IPS-NIHi11 (cell line): ENCODE data around the gene TINAG.

Source experiments
- DNase-seq: peaks from one replicate; pipeline ENCODE4 v3.0.0; 2012; ENCODE audit warnings: mixed read lengths, low spot score

The TINAG gene, protein sequence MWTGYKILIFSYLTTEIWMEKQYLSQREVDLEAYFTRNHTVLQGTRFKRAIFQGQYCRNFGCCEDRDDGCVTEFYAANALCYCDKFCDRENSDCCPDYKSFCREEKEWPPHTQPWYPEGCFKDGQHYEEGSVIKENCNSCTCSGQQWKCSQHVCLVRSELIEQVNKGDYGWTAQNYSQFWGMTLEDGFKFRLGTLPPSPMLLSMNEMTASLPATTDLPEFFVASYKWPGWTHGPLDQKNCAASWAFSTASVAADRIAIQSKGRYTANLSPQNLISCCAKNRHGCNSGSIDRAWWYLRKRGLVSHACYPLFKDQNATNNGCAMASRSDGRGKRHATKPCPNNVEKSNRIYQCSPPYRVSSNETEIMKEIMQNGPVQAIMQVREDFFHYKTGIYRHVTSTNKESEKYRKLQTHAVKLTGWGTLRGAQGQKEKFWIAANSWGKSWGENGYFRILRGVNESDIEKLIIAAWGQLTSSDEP

DNA sequence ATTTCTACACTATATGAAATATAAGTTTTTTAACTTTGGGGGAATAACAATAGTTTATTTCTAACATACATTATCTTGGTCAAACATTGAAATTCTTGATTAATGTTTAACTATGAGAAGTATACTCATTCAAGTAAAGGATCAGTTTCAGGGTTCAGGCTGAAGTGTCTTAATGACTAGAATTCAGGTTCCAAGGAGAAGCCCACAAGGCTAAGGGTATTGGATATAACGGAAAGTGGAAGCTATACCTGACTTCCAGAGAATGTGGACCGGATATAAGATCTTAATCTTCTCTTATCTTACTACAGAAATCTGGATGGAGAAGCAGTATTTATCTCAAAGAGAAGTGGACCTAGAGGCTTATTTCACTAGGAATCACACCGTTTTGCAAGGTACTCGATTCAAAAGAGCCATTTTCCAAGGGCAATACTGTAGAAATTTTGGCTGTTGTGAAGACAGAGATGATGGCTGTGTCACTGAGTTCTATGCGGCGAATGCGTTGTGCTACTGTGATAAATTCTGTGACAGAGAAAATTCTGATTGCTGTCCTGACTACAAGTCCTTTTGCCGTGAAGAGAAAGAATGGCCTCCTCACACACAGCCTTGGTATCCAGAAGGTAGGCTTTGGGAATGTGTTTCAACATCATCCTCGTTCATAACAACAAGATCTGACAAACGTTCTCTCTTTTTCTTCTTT lies at the start of gene TINAG:
TINAG (plus strand) TSS at position 153 of the 697 bp plus-strand sequence; CDS start at position 263, 110 bp downstream.
- no peak for DNase-seq

DNA sequence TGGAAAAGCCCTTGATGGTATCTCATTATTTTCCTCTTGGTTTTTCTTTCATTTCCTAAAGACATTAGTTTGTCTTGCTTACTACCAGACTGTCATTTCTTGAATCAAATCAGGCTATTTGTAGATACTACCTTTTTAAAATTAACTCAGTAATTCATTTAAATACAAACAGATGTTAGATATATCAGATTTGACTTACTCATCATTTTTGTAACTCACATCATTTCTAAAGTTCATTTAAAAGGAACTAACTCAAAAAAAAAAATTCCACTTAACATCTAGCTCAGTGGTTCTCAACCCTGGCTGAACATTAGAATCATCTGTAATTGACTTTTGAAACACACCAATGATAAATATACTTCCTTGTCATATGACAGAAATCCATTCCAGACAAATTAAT lies 48.2 kb upstream of the TINAG start:
- no peak for DNase-seq

DNA sequence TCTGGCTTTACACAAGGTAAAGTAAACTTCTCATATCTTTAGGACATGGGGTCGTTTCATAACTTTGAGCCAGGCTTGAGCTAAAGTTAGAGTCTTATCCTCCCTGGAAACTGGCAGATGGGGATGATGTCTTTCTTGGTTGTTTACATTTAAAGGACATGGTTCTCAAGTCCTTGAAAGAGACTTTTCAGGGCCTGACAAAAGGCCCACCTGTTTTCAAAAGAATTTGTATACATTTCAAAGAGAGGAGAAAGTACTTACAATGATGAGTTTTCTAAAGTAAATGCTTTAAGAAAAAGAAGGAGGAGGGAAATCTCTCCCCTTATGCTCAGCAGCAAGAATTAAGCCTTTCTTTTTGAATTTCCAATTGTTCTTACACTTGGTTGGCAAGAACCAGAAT lies 45.7 kb upstream of the TINAG start:
- no peak for DNase-seq

DNA sequence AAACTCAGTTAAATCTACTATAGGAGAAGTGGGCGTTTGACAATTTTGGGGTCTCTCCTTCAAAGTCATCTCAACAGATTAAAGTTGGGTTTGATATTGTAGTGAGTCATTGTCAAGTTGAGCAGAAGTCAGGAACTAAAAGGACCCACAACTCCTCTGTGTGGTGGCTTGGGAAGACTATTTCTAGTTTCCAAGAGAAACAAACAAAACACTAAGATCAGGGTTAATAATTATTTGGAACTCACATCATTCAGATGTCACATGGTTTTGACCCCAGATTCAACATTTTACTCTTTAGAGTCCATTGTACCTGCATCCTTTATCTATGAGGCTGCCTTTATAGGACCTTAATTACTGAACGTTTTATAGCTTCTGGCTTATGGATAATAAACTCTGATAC lies 45.3 kb upstream of the TINAG start:
- no peak for DNase-seq

DNA sequence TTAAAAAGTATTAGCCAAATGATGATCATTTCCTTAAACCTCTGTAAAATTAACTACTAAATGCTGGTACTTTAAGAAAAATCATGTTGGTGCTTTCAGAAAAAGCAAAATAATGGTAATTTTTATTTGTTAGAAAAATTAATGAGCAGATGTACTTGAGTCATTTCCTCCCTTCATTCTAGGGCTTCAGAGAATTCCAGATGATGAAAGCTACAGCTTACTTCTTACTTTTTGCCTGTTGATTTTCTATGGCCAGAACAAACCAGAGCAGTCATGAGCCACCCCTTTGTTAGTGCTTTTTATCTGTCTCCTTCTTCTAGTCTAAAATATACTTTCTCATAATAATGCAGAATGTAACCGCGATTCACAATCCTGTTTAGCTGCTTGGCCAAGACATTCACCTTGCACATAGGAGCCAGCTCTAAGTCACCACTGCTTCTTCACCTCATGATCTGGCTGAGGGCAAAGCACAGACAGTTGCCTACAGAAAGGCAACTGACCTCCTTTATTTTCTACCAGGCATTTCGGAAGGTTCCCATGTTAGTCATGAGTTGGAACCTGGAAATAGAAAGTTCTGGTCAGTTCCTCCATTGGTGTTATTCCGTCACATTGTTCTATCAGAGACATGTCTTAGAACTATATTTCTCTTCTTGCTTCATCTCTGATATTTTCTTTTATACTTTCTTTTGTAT lies 43.5 kb upstream of the TINAG start:
- no peak for DNase-seq

DNA sequence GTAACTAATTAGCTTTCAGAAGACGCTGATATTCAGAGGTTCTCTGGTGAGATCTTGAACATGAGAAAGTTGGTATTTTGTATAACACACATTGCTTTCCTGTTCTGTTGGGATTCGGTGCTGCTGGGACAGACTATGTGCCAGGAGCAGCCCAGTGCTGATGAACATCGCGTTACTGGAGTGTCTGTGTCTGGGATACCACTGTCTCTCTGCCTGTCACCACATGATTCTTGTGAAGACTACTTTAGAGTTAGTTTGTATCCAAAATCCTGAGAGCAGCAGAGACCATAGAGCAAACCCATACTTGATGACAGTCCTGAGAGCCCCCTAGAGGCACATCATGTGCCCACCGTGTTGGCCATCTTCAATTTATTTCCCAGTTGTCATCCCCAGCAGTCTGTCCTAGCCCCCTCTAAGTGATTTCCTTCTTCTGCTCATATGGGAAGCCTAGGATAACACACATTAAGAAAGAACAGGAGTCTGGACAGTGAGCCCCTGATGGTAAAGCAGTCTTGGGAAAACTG lies 41.8 kb upstream of the TINAG start:
- peak; percentile 14 for DNase-seq

DNA sequence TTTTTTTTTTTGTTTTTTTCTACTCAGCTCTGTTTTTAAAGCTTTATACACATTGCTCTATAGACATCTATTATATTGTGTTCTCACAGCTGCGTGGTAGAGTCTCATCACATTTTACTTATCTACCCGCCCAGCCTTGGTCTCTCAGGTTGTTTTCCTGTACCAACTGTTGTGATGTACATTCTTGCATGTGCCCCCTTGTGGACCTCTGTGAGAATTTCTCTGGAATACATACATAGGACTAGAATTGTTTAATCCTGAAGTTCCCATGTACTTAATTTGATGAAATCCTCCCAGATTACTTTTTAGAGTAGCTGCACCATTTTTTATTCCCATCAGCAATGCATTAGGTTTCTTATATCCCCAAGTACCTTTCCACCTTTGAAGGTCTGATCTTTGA lies 40.4 kb upstream of the TINAG start:
- DNase-seq = peak; percentile 33

DNA sequence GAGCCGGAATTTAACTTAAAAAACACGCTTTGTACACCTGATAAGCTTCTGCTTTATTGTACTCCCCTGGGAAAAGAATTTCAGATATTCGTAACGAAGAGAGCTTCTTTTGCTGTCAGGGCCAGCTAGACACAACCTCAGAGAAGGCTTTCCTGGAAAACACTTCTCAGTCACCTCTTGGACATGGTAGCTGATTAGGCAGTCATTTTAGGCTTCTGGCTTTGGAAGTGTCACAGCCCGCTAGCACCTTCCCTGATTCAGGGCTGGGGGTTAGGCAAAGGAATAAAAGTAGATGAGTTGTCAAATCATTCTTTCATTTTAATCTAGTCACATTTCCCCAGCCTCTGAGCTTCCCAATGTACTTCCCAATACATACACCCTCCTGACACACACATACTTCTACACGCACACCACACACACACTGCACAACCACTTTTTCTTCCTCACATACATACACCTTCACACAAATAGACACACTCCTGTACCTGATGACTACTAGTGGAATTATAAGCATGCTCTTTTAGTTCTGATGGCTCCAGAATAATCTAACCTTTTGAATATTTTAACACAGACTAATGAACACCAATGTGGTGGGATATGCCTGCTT lies 34.9 kb upstream of the TINAG start:
- no peak for DNase-seq

DNA sequence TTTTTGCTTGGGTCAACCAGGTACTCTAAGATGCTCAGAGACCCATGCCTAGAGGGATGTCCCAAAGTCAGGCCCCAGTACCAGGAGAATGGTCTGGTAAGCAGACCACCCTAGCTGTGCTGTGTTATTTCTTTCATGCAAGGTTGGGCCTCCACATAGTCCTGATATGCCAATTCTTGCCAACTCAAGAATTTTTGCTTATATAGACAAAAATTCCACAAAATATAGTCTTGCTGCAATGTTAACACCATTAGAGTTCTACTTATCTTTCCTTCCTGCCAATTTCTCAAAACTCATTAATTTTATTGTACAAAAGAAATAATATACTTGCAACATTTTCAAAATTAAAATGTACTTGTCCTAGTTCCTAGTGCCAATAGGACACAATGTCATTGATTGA lies 33.9 kb upstream of the TINAG start:
- no peak for DNase-seq

DNA sequence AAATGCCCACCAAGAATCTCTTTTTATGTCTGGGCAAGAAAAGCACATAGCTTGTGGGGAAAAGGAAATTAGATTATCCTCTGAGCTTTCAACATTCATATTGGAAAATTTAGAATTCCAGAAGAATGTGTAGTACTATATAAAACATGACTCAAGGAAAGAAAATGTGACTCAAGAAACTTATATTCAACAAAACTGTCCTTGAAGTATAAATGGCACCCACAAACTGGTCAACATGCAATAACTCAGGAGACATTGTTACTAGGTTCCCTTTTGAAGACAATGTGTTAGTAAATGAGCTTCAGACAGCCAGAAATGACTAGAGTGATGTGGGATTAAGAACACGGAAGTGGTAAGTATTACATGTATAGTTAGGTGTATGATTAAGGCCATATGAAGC lies 26.1 kb upstream of the TINAG start:
- DNase-seq = no peak

DNA sequence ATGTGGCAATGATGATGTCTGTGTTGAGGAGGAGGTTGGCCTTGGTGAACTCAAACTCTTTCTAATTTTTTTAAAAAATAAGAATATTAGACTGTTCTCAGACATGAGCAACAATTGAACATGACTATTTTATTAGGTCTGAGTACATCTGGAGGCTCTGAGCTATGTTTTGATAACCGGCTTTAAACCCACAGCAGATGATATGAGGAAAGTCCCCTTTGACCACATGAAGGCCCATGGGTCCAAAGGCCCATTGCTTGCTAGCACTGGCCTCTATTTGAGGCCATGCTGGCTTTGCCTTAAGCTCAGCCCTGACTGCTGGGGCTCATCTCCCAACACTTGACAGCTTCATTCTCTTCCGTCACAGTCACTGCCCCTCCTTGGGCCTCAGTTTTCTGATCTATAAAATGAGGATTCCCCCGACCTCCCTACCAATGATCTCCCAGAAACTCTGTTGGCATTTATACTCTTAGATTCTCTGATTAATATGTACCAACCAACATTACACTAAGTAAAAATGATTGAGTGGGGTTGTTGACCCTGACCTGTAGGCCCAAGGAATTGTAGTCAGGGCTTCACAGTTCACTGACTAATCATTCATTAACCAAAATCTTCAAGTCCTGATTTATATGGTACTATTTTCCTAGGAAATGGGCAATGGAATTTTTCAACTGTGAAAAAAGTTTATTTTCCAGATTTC lies 23.9 kb upstream of the TINAG start:
- no peak for DNase-seq

DNA sequence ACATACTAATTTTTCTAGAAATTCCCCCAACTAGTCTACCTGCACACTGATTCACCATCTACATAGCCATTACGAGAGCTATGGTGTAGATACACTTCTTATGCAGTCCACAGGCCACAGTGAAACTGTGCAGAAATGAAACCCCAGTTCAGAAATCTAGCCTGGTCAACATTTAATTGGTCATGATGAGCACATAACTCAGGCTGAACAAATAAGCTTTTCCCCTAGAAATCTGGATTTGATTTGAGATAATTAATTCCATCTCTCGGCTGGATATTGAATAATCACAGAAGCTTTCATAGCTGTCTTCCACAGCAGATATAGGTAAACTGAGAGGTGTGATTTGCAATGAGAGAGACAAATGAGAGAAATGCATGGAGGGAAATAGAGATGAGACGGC lies 22.6 kb upstream of the TINAG start:
- DNase-seq = no peak

DNA sequence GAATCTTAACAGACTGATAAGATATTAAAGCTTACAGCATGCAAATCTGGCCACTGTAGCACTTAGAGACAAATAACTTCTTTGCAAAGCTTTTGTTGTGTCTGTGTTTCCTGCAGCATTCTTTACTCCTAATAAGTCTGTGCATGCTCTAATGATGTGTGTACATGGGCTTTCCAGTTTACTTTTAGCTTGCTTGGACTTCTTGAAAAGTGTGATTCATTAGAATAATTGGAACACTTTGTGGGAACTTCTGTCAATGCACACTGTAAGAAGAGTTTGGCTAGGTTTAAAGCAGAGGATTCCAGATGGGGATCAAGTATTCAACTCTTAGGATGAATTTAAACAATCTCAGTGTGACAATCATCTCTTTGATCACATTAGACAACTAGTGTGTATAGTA lies 22.1 kb upstream of the TINAG start:
- DNase-seq = no peak

DNA sequence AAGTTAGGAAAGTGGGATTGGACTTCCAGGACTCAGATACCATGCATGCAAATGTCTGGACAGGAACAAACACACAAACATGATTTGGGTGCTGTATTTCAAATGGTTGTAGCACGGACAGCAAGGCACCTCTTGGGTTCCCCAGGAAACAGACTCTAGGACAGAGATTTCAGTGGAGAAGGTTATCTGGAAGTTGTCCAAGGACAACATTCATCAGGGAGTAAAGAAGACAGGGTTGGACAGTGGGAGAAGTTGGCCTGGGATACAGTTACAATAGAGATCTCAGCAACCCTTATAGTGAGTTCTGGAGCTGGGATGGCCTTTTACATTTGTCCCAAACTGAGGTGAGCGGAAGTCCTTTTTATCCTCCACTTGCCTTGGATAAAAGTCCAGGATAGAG lies 19.8 kb upstream of the TINAG start:
- no peak for DNase-seq

DNA sequence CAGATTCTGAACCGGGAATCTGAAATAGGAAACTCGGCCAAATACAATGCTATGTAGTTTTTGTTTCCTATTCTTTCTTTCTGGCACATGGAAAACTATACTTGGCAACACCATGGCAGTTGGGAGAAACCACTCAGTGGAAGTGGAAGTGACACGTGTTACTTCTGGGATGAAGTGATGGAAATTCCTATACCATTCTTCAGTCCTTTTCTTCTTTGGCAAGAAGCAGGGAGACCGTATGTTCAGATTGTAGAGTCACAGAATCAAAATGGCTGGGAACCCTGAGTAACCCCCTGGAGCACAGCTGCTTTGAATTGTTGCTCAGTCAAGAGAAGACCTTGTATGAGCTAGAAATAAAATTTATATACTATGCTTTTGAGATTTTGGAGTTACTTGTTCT lies 18.8 kb upstream of the TINAG start:
- no peak for DNase-seq

DNA sequence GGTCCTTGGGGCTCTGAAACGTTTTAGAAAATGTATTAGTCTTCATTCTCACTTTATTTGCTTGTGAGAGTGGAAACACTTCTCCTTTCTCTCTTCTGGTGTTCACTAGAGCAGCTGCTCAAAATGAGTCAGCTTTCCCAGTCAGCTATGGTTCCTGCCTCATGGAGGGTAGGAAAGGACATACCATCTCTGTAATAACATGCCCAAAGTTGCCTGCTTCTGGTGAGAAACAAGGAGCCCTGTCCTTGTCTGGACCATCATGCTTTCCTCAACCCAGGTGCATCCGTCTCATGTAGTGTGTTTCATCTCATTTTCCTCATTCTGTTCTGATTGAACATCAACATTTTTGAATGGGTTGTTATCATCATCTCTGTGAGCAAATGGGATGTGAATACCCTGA lies 17.1 kb upstream of the TINAG start:
- no peak for DNase-seq

DNA sequence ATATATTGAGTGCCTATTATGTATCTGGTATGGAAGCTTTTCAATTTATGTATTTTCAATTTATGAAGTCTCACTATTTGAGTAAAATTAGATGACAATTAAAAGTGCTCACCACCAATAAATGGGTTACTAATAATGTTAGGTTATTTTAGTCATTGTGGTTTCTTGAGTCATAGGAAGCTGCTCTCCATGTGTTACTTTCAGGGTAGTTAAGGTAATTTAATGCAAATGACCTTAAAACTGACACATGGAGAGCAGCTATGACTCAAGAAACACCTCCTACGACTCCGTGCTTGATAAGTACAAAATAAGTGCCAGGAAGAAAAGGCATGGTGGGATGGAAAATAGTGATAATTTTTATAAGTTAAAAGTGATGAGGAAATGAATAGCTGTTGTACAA lies 16.5 kb upstream of the TINAG start:
- no peak for DNase-seq

DNA sequence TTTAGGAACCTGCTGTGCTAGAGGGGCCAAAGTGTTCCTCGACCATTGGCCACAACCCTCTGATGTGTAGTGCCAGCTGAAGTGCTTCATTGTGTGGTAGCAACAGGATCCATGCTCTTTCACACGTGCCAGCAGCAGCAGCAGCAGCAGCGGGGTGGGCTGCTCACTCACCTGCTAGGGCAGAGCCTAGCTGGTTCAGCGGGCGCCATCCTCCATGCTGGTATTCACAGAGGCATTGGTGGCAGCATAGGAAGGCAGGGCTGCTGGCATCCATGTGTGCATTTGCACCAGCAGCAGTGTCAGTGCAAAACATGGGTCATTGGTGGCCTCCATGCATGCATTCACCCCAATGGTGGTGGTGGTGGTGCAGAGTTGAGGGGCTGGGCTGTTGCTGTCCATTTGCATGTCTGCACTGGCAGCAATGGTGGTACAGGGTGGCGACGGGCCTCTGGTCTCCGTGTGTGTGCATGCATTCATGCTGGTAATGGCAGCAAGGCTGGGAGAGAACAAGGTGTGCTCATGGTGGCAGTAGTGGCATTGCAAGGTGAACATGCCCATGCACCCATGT lies 13.2 kb upstream of the TINAG start:
- no peak for DNase-seq

DNA sequence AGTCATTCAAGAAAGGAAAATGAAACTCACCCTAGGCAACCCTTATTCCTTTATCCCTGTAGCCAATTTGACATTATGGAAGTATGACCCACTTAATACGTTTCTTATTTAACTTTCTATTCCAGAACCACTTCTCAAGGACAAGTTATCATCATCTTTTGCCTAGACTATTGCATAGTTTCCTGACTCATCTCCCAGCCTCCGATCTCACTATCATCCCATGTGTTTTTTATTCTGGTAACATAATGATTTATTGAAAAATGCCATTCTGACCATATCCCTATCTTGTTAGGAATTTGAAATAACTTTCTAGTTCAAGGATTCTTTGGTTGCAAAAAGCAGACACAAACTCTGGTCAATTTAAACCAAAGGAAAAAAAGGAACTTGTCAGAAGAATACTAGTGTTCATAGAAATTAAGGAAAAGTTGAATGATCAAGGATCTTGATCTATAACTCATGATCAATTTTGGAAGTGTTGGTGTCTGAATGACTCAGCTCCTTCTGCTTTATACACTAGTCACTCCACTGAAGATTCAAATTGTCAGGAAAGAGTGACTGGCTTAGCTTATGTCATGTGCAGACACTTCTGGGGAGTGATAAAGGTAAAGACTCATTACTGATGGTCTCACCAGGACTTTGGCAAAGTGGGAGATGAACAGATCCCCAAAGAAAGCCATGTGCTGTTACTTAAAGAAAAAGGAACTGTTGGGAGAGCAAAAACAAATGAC lies 8.5 kb upstream of the TINAG start:
- no peak for DNase-seq

DNA sequence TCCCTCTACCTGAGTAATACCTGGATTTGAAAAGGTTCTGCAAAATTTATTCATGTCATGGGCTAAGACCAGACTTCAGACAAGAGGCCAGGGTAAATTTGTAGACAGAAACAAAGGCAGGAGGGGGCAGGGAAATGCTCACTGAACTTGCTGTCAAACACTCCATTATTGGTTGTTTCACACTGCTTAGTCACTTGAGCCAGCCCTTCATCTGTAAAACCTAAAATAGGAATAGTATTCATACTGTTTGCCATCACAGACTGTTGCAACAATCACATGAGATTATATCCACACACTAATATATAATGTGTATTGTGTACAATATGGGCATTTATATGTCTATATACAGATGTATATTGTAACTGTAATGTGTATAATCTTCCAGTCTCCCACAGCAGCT lies 6.5 kb upstream of the TINAG start:
- no peak for DNase-seq
